Ishikawa (cell line): ENCODE results near the gene TBC1D2.

ENCODE experiments used
- CEBPB ChIP-seq: IDR thresholded peaks from 2 replicates; pipeline ENCODE4 v1.6.1; 2012
- CREB1 ChIP-seq: IDR thresholded peaks from 2 replicates; pipeline ENCODE4 v1.6.1; 2012; ENCODE audit warnings: low read depth
- EGR1 ChIP-seq: IDR thresholded peaks from 2 replicates; pipeline ENCODE4 v1.6.1; 2012
- EP300 ChIP-seq: IDR thresholded peaks from 2 replicates; pipeline ENCODE4 v1.6.1; 2012; ENCODE audit warnings: borderline replicate concordance
- FOXM1 ChIP-seq: IDR thresholded peaks from 2 replicates; pipeline ENCODE4 v1.6.1; 2012; ENCODE audit warnings: low read depth, borderline replicate concordance
- NFIC ChIP-seq: IDR thresholded peaks from 2 replicates; pipeline ENCODE4 v1.6.1; 2012
- RAD21 ChIP-seq: IDR thresholded peaks from 2 replicates; pipeline ENCODE4 v1.6.1; 2012; ENCODE audit warnings: low read depth
- TAF1 ChIP-seq: IDR thresholded peaks from 2 replicates; pipeline ENCODE4 v1.6.1; 2012; ENCODE audit warnings: low read depth, mild to moderate bottlenecking
- TCF12 ChIP-seq: IDR thresholded peaks from 2 replicates; pipeline ENCODE4 v1.6.1; 2012; ENCODE audit warnings: low read depth
- TEAD4 ChIP-seq: IDR thresholded peaks from 2 replicates; pipeline ENCODE4 v1.6.1; 2012
- YY1 ChIP-seq: IDR thresholded peaks from 2 replicates; pipeline ENCODE4 v1.6.1; 2012; ENCODE audit warnings: low read depth
- ZBTB7A ChIP-seq: IDR thresholded peaks from 2 replicates; pipeline ENCODE4 v1.6.1; 2012; ENCODE audit warnings: low read depth
- TF ChIP-seq, protein P1 (sequence below): IDR thresholded peaks from 2 replicates; pipeline ENCODE4 v1.6.1; 2012
- TF ChIP-seq, protein P2 (sequence below): IDR thresholded peaks from 2 replicates; pipeline ENCODE4 v1.6.1; 2012
- TF ChIP-seq, protein P3 (sequence below): IDR thresholded peaks from 2 replicates; pipeline ENCODE4 v1.6.1; 2012; ENCODE audit warnings: low read depth, mild to moderate bottlenecking

The TBC1D2 gene

DNA sequence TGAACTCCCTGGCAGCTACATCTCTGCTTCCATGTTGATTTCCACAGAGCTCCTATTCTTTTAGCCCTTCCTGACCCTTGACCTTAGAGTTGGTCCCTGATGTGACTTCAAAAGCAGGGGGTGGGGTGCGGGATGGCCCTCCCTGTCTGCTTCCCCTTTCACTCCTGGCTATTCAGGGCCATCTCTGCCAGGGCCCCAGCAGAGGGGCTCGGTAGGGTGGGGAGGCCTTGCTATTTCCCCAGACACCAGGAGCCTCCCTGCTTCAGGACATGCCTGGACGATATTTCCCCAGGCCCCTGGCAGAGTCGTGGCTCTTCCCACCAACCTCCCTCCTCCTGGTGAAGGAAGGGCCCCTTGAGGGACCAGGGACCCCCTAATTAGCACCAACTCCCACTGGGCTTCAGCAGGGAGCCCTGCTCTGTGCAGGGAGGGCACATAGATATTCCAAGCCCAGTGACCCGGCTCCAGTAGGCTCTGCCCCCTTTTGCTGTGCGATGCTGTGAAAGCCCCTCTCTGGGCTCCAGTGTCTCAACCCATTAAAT, 80.3 kb downstream of the TBC1D2 start:
- no peak for TF ChIP-seq RAD21
- TF ChIP-seq, protein P1, sequence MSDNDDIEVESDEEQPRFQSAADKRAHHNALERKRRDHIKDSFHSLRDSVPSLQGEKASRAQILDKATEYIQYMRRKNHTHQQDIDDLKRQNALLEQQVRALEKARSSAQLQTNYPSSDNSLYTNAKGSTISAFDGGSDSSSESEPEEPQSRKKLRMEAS, result no peak
- TF ChIP-seq CEBPB, result no peak

DNA sequence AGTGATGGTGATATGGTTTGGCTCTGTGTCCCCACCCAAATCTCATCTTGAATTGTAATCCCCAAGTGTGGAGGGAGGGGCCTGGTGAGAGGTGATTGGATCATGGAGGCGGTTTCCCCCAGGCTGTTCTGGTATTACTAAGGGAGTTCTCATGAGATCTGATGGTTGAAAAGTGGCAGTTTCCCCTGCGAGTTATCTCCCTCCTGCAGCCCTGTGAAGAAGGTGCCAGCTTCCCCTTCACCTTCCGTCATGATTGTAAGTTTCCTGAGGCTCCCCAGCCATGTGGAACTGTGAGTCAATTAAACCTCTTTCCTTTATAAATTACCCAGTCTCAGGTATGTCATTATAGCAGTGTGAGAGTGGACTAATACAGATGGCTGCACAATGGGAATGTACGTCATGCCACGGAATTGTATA, 80.9 kb downstream of the TBC1D2 start:
- TF ChIP-seq TCF12 (peak; percentile 45; the same call in 1 of the 2 replicates), EP300 (peak; percentile 73; the same call in 1 of the 2 replicates), NFIC (peak; percentile 25; the same call in 1 of the 2 replicates), TEAD4 (peak; percentile 58; the same call in 1 of the 2 replicates)

DNA sequence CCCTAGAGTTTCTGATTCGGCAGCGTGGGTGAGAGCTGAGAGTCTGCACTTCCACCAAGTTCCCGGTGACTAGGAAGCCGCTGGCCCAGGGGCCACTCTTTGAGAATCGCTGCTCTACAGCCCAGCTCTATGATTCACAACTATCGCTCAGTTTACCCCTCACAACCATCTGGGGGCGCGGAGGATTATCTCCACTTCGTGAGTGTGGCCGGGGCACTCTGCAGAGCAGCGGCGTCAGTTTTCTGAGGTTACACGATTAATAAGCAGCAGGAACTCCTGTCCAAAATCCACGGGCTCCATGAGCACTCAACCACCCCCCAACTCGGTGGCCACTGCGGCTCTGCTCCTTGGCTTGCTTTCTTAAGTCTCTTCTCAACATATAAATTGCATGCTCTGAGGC, 82.3 kb downstream of the TBC1D2 start:
- TF ChIP-seq TAF1 (no peak), YY1 (no peak), RAD21 (no peak), FOXM1 (no peak), TCF12 (no peak), TEAD4 (no peak), EGR1 (no peak), CREB1 (no peak), ZBTB7A (no peak), CEBPB (no peak)
- TF ChIP-seq, protein P2, sequence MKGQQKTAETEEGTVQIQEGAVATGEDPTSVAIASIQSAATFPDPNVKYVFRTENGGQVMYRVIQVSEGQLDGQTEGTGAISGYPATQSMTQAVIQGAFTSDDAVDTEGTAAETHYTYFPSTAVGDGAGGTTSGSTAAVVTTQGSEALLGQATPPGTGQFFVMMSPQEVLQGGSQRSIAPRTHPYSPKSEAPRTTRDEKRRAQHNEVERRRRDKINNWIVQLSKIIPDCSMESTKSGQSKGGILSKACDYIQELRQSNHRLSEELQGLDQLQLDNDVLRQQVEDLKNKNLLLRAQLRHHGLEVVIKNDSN, result no peak
- TF ChIP-seq, protein P3, sequence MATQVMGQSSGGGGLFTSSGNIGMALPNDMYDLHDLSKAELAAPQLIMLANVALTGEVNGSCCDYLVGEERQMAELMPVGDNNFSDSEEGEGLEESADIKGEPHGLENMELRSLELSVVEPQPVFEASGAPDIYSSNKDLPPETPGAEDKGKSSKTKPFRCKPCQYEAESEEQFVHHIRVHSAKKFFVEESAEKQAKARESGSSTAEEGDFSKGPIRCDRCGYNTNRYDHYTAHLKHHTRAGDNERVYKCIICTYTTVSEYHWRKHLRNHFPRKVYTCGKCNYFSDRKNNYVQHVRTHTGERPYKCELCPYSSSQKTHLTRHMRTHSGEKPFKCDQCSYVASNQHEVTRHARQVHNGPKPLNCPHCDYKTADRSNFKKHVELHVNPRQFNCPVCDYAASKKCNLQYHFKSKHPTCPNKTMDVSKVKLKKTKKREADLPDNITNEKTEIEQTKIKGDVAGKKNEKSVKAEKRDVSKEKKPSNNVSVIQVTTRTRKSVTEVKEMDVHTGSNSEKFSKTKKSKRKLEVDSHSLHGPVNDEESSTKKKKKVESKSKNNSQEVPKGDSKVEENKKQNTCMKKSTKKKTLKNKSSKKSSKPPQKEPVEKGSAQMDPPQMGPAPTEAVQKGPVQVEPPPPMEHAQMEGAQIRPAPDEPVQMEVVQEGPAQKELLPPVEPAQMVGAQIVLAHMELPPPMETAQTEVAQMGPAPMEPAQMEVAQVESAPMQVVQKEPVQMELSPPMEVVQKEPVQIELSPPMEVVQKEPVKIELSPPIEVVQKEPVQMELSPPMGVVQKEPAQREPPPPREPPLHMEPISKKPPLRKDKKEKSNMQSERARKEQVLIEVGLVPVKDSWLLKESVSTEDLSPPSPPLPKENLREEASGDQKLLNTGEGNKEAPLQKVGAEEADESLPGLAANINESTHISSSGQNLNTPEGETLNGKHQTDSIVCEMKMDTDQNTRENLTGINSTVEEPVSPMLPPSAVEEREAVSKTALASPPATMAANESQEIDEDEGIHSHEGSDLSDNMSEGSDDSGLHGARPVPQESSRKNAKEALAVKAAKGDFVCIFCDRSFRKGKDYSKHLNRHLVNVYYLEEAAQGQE, result no peak

DNA sequence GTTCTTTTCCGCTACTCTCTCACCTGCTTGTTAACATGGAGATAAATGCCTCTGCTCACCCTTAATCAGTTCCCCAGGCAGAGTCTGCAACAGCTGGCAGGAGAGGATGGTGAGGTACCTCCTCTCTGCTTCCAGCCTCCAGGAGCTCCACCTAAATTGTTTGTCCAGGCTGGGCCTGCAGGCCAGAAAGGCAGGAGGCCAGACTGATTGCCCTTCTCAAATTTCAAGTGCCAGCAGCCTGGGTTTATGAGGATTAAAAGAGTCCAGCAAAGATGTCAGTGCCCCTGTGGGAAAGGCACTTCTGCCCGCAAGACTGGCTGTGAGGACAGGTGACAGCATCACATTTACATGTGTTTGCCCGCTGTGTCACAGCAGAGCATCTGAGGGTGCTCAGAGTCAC, 82.8 kb downstream of the TBC1D2 start:
- no peak for TF ChIP-seq CEBPB
- TF ChIP-seq RAD21, result no peak
- peak; percentile 11; the same call in 1 of the 2 replicates for TF ChIP-seq YY1
- TF ChIP-seq FOXM1, result 0 out of 2 replicates have a peak, but pooled peaks have one; percentile 41
- TF ChIP-seq TEAD4, result 0 out of 2 replicates have a peak, but pooled peaks have one; percentile 37
- peak; percentile 84 for TF ChIP-seq TCF12
- no peak for TF ChIP-seq CREB1
- TF ChIP-seq, protein P1, result no peak; the same call in 1 of the 2 replicates
- no peak for TF ChIP-seq EGR1
- TF ChIP-seq NFIC, result peak; percentile 77
- peak; percentile 54; the same call in 1 of the 2 replicates for TF ChIP-seq EP300

DNA sequence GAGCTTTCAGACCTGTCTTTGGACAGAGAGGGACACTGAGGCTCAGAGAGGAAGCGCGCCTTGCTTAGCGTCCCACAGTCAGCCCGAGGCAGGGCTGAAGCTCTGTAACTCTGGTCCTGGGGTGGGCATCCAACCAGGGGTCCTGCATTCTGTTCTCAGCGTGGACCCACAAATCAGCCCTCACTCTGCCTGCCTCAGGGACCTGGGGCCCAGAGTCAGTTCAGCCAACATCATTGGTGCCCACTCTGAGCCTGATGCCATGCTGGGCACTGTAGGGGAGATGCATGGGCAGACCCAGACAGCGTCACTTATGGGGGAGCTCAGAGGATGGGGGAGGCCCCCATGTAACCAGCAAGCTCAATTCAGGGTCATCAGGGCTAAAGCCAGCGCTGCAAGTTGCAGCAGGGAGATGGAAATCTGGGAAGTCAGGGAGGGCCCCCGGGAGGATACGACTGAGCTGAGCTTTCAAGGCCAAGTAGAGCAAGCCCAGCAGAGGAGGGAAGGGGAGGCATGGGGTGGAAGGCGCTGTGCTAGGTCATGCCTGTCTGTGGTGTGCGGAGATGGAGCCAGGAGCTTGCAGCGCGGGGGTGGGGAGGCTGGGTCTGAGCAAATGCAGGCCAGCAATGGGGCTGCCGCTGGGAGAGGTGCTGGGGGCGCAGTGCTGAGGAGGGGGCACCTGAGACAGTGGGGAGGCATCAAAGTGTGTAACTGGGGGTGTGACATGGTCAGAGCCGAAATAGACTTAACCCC, 84.1 kb downstream of the TBC1D2 start:
- TF ChIP-seq TEAD4, result no peak
- TF ChIP-seq ZBTB7A, result no peak
- TF ChIP-seq, protein P1, result no peak
- TF ChIP-seq CEBPB, result no peak
- no peak for TF ChIP-seq TCF12
- no peak for TF ChIP-seq FOXM1
- TF ChIP-seq RAD21, result no peak
- TF ChIP-seq, protein P2, result no peak
- TF ChIP-seq CREB1, result no peak

DNA sequence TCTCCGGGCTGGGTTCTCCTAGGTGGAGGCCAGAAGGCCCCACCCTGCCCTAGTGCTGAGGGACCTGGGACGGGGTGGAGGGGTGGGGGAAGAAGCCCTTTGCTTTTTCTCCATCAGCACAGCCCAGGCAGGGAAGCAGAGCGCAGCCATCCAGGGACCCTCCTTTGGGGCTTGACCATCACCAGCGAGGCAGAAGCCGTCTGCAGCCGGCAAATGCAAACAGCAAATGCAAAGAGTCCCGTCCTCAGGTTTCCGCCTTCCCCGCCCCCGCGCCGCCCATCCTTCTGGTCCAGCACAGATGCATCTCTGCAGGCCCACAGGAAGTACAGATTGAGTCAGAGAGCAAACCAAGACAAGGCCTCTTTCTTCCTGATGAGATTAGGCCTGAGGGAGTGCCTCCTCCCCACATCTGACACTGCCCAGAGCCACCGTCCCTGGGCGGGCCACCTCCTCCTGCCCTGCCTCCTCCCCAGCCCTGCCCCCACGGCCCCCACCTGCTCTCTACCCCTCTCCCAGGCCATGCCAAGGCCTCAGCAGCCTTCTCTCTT, 86.4 kb downstream of the TBC1D2 start:
- no peak for TF ChIP-seq TCF12
- TF ChIP-seq CEBPB, result no peak
- no peak for TF ChIP-seq EGR1
- TF ChIP-seq, protein P1, result no peak
- no peak for TF ChIP-seq YY1
- TF ChIP-seq FOXM1, result no peak
- TF ChIP-seq ZBTB7A, result no peak
- TF ChIP-seq CREB1, result no peak
- TF ChIP-seq EP300, result no peak
- TF ChIP-seq, protein P2, result no peak
- no peak for TF ChIP-seq NFIC
- TF ChIP-seq, protein P3, result no peak
- no peak for TF ChIP-seq TAF1
- TF ChIP-seq TEAD4, result no peak
- no peak for TF ChIP-seq RAD21
